ENCODE results near the gene SH3PXD2B. TPM values are rescaled to one million over a fixed set of nuclear protein-coding genes. Genes with fewer than 3 reads are reported as not detected.

The SH3PXD2B gene
- total and polyA plus RNA-seq, 10 of the 15 experiments (the other 5 are each of a cell fraction or from before 2014, with no cell fraction given) = 0.05 to 1.6 (median 0.57) TPM

DNA sequence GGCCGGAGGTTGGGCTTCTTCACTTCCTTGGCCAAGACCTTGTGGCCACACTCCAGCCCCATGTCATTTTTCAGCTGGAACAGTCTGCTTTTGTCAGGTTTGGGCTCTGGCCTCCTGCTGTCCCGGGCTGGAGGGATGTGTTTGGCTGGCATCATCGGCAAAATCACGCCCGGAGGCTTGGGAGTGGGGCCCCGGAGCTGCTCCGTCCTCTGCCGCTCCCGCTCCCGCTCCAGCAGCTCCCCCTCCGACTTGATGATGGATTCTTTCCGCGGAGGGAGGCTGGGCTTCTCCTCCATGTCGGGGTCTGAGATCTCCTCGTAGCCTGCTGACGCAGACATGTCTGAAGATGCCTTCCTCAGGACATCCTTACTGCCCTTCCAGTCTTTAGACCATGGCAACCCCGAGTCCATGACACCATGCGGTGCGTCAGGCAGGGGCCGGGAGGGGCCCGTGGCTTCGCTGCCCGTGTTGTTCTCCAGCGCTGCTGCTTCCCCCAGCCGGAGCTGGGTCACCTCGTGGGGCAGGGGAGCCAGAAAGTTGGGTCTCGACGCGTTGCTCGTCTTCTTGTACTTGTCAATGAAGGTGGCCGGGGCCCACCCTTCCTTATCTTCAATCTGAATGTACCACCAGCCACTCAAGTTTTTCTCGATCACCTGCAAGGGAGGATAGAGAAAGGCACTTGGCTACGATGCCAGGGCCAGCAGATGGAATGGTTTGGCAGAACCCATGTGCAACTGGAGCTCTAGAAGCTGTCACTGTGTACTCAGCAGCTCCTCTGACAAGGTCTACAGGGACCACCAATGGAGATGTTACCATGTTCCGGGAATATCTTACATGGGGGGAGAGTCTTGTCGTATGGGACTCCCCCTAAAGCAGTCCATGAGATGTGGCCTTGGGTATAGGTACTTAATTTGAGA lies 114.8 kb downstream of the SH3PXD2B start:
- 53% methylated on average over 33 of the region's 35 CpGs for WGBS (ENCODE audit: insufficient coverage, insufficient replicate concordance, low lambda C conversion rate, missing lambda C conversion rate)
- no peaks in the 10 kb centered on the region for H3K79me2 ChIP-seq (ENCODE audit: control insufficient read depth, insufficient read depth, low read length)
- no peak overlapping the region for H3K4me3 ChIP-seq
- no peaks in the 10 kb centered on the region for H3K36me3 ChIP-seq (ENCODE audit: control insufficient read depth in 2 of 2, insufficient read depth in 2 of 2, low read length in 1 of 2)
- no peaks in the 10 kb centered on the region for H3K9me3 ChIP-seq (replicated peaks; ENCODE audit: control insufficient read depth, insufficient read depth, low read length)
- H3K27me3 ChIP-seq (replicated peaks in 1 of 2; ENCODE audit: control insufficient read depth in 2 of 2, insufficient read depth in 2 of 2, low read length in 1 of 2) = no peaks in the 10 kb centered on the region; a peak in 1 of 4 replicates
- FAIRE-seq (no peak), ATAC-seq (no peak), DNase-seq (ENCODE audit: low read depth, low spot score) (no peak)
- ChIA-PET POLR2A (interaction anchor here (0.5 kb wide), 1 partner anchor 88 kb away, joined by 4 read pairs; no protein-coding TSS in a partner anchor), SMC1A (ENCODE audit: uncharacterized antibody, unreplicated experiment) (no interaction called here), RAD21 (ENCODE audit: unreplicated experiment) (no interaction called here), CTCF (interaction anchor here (0.6 kb wide), 1 partner anchor 70 kb away, joined by 3 read pairs; no protein-coding TSS in a partner anchor)
- TF ChIP-seq JUND (IDR thresholded peaks at IDR 0.05; ENCODE audit: low read depth, low read length) (no peak), KLF5 (IDR thresholded peaks at IDR 0.05; ENCODE audit: partially characterized antibody) (no peak), ESRRA (IDR thresholded peaks at IDR 0.05; ENCODE audit: low read length) (no peak), TBL1XR1 (IDR thresholded peaks at IDR 0.05; ENCODE audit: low read depth, low read length) (no peak), TCF12 (IDR thresholded peaks at IDR 0.05; ENCODE audit: low read depth, low read length) (no peak)
- H3K4me1 ChIP-seq (ENCODE audit: control insufficient read depth, insufficient read depth, low read length) = no peaks in the 10 kb centered on the region
- no peaks in the 10 kb centered on the region for H4K20me1 ChIP-seq (ENCODE audit: control insufficient read depth, insufficient read depth)
- H2AFZ ChIP-seq (ENCODE audit: control insufficient read depth, low read depth, low read length) = no peak overlapping the region
- H3K9ac ChIP-seq (ENCODE audit: control insufficient read depth, insufficient read depth, low read length) = no peak overlapping the region
- BruUV-seq (replicated peaks) = no TSS peak
- no peak overlapping the region for H3K27ac ChIP-seq (ENCODE audit: control insufficient read depth, insufficient read depth)
- no peak overlapping the region for H3K4me2 ChIP-seq (ENCODE audit: control insufficient read depth, insufficient read depth)
- in situ Hi-C loops (cut with MboI) = no loop called here
- intact Hi-C loops (cut with micrococcal nuclease; ENCODE audit: unreplicated experiment) = no loop called here

DNA sequence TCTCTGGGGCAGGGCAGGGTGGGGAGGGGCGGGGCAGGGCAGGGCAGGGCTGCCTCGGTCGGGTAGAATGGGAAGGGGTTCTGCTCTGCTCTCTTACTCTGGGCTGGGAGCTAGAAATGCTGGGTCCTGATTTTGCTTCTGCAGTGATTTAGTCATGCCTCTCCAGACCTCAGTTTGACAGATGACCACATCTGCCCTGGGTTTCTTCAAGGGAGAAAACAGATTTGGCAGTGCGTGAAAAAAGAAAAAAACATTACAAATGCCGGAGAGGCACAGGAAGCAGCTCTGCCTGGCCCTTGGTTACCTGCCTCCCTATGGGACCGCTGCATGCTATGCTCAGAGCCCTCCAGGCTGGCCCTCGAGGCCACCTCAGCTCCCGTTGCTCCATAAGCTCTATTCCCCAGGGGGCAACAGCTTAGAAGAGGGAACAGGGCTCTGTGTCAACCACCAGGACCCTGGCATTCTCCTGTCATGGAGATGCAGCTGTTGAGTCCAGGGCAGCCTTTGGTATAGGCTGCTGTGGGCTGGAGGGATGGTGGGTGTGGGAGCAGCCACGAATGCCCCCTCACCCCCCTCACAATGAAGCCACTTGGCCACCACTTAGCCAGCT lies 117.5 kb downstream of the SH3PXD2B start:
- no TSS peak for BruUV-seq (replicated peaks)
- no peak overlapping the region for H3K9ac ChIP-seq (ENCODE audit: control insufficient read depth, insufficient read depth, low read length)
- no peaks in the 10 kb centered on the region for H3K4me1 ChIP-seq (ENCODE audit: control insufficient read depth, insufficient read depth, low read length)
- DNase-seq (ENCODE audit: low read depth, low spot score) (no peak), FAIRE-seq (no peak), ATAC-seq (no peak)
- intact Hi-C loops (cut with micrococcal nuclease; ENCODE audit: unreplicated experiment) (no loop called here), in situ Hi-C loops (cut with MboI) (no loop called here)
- CTCF ChIA-PET = no interaction called here
- no peak overlapping the region for H3K4me2 ChIP-seq (ENCODE audit: control insufficient read depth, insufficient read depth)
- no peak overlapping the region for H2AFZ ChIP-seq (ENCODE audit: control insufficient read depth, low read depth, low read length)
- no peaks in the 10 kb centered on the region; a peak in 1 of 4 replicates for H3K27me3 ChIP-seq (replicated peaks in 1 of 2; ENCODE audit: control insufficient read depth in 2 of 2, insufficient read depth in 2 of 2, low read length in 1 of 2)
- no peaks in the 10 kb centered on the region for H3K36me3 ChIP-seq (ENCODE audit: control insufficient read depth in 2 of 2, insufficient read depth in 2 of 2, low read length in 1 of 2)
- WGBS (ENCODE audit: insufficient coverage, insufficient replicate concordance, low lambda C conversion rate, missing lambda C conversion rate) = 40% methylated on average over 8 of the region's 9 CpGs
- RAD21 ChIA-PET (ENCODE audit: unreplicated experiment) = no interaction called here
- no peaks in the 10 kb centered on the region for H3K9me3 ChIP-seq (replicated peaks; ENCODE audit: control insufficient read depth, insufficient read depth, low read length)
- no peak overlapping the region for H3K27ac ChIP-seq (ENCODE audit: control insufficient read depth, insufficient read depth)
- SMC1A ChIA-PET (ENCODE audit: uncharacterized antibody, unreplicated experiment) = no interaction called here
- H3K4me3 ChIP-seq = no peak overlapping the region
- POLR2A ChIA-PET = no interaction called here
- no peaks in the 10 kb centered on the region for H3K79me2 ChIP-seq (ENCODE audit: control insufficient read depth, insufficient read depth, low read length)
- no peaks in the 10 kb centered on the region for H4K20me1 ChIP-seq (ENCODE audit: control insufficient read depth, insufficient read depth)
- TF ChIP-seq SUPT20H (IDR thresholded peaks at IDR 0.05; ENCODE audit: borderline replicate concordance, control insufficient read depth, low read depth, low read length) = no peak
- no peak for TF ChIP-seq ATF7 (IDR thresholded peaks at IDR 0.05; ENCODE audit: low read depth)
- no peak for TF ChIP-seq ZBED1 (IDR thresholded peaks at IDR 0.05; ENCODE audit: borderline replicate concordance)
- TF ChIP-seq SMARCA5 (IDR thresholded peaks at IDR 0.05) = no peak
- no peak for TF ChIP-seq KAT2A (conservative IDR thresholded peaks at IDR 0.05; ENCODE audit: control insufficient read depth, low read depth, low read length)
- TF ChIP-seq BCL11A (IDR thresholded peaks at IDR 0.05; ENCODE audit: low read depth, low read length) = no peak
- TF ChIP-seq, protein P1, sequence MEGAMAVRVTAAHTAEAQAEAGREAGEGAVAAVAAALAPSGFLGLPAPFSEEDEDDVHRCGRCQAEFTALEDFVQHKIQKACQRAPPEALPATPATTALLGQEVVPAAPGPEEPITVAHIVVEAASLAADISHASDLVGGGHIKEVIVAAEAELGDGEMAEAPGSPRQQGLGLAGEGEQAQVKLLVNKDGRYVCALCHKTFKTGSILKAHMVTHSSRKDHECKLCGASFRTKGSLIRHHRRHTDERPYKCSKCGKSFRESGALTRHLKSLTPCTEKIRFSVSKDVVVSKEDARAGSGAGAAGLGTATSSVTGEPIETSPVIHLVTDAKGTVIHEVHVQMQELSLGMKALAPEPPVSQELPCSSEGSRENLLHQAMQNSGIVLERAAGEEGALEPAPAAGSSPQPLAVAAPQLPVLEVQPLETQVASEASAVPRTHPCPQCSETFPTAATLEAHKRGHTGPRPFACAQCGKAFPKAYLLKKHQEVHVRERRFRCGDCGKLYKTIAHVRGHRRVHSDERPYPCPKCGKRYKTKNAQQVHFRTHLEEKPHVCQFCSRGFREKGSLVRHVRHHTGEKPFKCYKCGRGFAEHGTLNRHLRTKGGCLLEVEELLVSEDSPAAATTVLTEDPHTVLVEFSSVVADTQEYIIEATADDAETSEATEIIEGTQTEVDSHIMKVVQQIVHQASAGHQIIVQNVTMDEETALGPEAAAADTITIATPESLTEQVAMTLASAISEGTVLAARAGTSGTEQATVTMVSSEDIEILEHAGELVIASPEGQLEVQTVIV (IDR thresholded peaks at IDR 0.05; ENCODE audit: borderline replicate concordance, partially characterized antibody) = no peak
- TF ChIP-seq JUNB (IDR thresholded peaks at IDR 0.05) = no peak
- no peak for TF ChIP-seq EZH2 (IDR thresholded peaks at IDR 0.05; ENCODE audit: borderline replicate concordance, control insufficient read depth, low read depth, low read length)
- no peak for TF ChIP-seq NRF1 (conservative IDR thresholded peaks at IDR 0.05; ENCODE audit: low read depth, low read length)

Measured in GM12878 (cell line).